Stomach (tissue), 9 donors: Measurements from ENCODE around the gene TTLL11. TPM values are rescaled to one million over a fixed set of nuclear protein-coding genes. Genes with fewer than 3 reads are reported as not detected.

Experiments
- DNase-seq, 2 donors: peaks; one replicate each; pipeline versions ENCODE4 v3.0.0 to v3.0.0-alpha.2; 2013 to 2019
- H3K27ac ChIP-seq, 5 donors: fragments of 200-600 bp in 4 of 5; sonication (generic) in 4 of 5; one replicate each; pipeline ENCODE4 v1.5.1; 2013 to 2019; ENCODE audit warnings: mild to moderate bottlenecking in 1 of 5, moderate library complexity in 1 of 5
- H3K27me3 ChIP-seq, 3 donors: fragments of 200-600 bp; sonication (generic); one replicate each; pipeline ENCODE4 v1.5.1; 2017 to 2019; ENCODE audit warnings: mixed run types in 1 of 3
- H3K36me3 ChIP-seq, 4 donors: fragments of 200-600 bp; sonication (generic); 1 replicate in 3 of 4; 2 replicates in 1 of 4; pipeline ENCODE4 v1.5.1; 2016 to 2019
- H3K4me1 ChIP-seq, 4 donors: fragments of 200-600 bp; sonication (generic); one replicate each; pipeline ENCODE4 v1.5.1; 2016 to 2019
- H3K4me3 ChIP-seq, 4 donors: fragments of 200-600 bp; sonication (generic) in 3 of 4; one replicate each; pipeline ENCODE4 v1.5.1; 2016 to 2019; ENCODE audit warnings: mild to moderate bottlenecking in 1 of 4
- H3K9me3 ChIP-seq, 4 donors: fragments of 200-600 bp; sonication (generic); one replicate each; pipeline ENCODE4 v1.5.1; 2016 to 2019
- CTCF ChIP-seq, 7 experiments: fragments of 450-650 bp in 4 of 7; fragments of 200-600 bp in 3 of 7; sonication (generic) in 3 of 7; IDR thresholded peaks; one replicate each; pipeline ENCODE4 v1.5.1; 2016 to 2019; ENCODE audit warnings: antibody characterized with exemption in 7 of 7, control low read depth in 2 of 7, mild to moderate bottlenecking in 1 of 7
- EP300 ChIP-seq: sonication (generic); formaldehyde crosslinking; IDR thresholded peaks from one replicate; pipeline ENCODE4 v1.6.1; 2017; ENCODE audit warnings: antibody characterized with exemption
- POLR2A ChIP-seq, 4 donors: fragments of 450-650 bp; IDR thresholded peaks; one replicate each; pipeline ENCODE4 v1.6.1; 2016; ENCODE audit warnings: antibody characterized with exemption in 4 of 4, control low read depth in 2 of 4, mild to moderate bottlenecking in 1 of 4, moderate library complexity in 1 of 4
- POLR2AphosphoS5 ChIP-seq, 3 donors: sonication (generic); formaldehyde crosslinking; IDR thresholded peaks; one replicate each; pipeline ENCODE4 v1.6.1; 2016; ENCODE audit warnings: antibody characterized with exemption in 3 of 3
- WGBS, 5 donors: extraction: QIAGEN DNeasy Blood & Tissue Kit in 3 of 5; methylation state at CpG; one replicate each; pipeline versions ENCODE4 v1.1.5 to v1.1.7; 2013 to 2018; 5-methylcytosine and 5-hydroxymethylcytosine counted together
- intact Hi-C: fragments of 100-400 bp; cut with DNase I; formaldehyde crosslinking; loops from one replicate; pipeline ENCODE4 v1.15.1; 2023; ENCODE audit warnings: low total_unique reads
- polyA plus RNA-seq, 3 donors: library from polyadenylated mRNA; stranded (reverse); fragments of 200-250 nt; gene quantifications; one replicate each; pipeline ENCODE4 v1.2.3, GENCODE V29; 2013
- total RNA-seq, 5 donors: library from RNA; depleted of rRNA; stranded (reverse); fragments of >200 nt; gene quantifications; one replicate each; pipeline versions ENCODE4 v1.1.0 to v1.2.3, GENCODE V29; 2014 to 2016
- donor health status: healthy with polysubstance abuse.
- donor health status: Bipolar disorder and iron deficiency.
- donor health status: healthy.

Gene TTLL11
- total and polyA plus RNA-seq, 8 donors, result 3.6 to 18.2 (median 9.4) TPM

GRCh38 chr9:121850366-121850765 lies 242.7 kb downstream of the TTLL11 start:
- Histone ChIP-seq H3K4me1 (no peaks in the 10 kb centered on the region), H3K27me3 (no peaks in the 10 kb centered on the region), H3K36me3 (peaks cover 0 to 6% (median 0%) of the 10 kb centered on the region in 4 donors), H3K9me3 (no peaks in the 10 kb centered on the region), H3K4me3 (no peak overlapping the region), H3K27ac (no peak overlapping the region)
- intact Hi-C loops, result no loop called here
- TF ChIP-seq POLR2A (IDR thresholded peaks at IDR 0.05) (no peak), POLR2AphosphoS5 (IDR thresholded peaks at IDR 0.05) (no peak), CTCF (IDR thresholded peaks at IDR 0.05) (no peak), EP300 (no peak)
- 79 to 92% (median 83%) methylated on average over 2 of the region's 2 CpGs for WGBS, 5 donors
- DNase-seq, result no peak

- no peak for TF ChIP-seq POLR2AphosphoS5 (IDR thresholded peaks at IDR 0.05)
- no peak for TF ChIP-seq EP300
- no peak for TF ChIP-seq POLR2A (IDR thresholded peaks at IDR 0.05)
- TF ChIP-seq CTCF (IDR thresholded peaks at IDR 0.05), result no peak
- 72 to 94% (median 76%) methylated on average over 4 of the region's 4 CpGs for WGBS, 5 donors
- peaks cover 0 to 6% (median 0%) of the 10 kb centered on the region in 4 donors for H3K36me3 ChIP-seq
Measured at GRCh38 chr9:121849554-121849953, 243.6 kb downstream of the TTLL11 start.

GRCh38 chr9:121844562-121844961 lies 248.5 kb downstream of the TTLL11 start:
- no peak for DNase-seq

More at GRCh38 chr9:121849554-121849953, 243.6 kb downstream of the TTLL11 start:
- no peak overlapping the region for H3K27ac ChIP-seq
- no peak overlapping the region for H3K4me3 ChIP-seq
- H3K4me1 ChIP-seq, result no peaks in the 10 kb centered on the region
- no peaks in the 10 kb centered on the region for H3K9me3 ChIP-seq
- DNase-seq, result no peak
- intact Hi-C loops, result no loop called here
- no peaks in the 10 kb centered on the region for H3K27me3 ChIP-seq

GRCh38 chr9:121844098-121844497 lies 249.0 kb downstream of the TTLL11 start:
- TF ChIP-seq EP300 (no peak), POLR2AphosphoS5 (IDR thresholded peaks at IDR 0.05) (no peak)
- intact Hi-C loops, result no loop called here
- H3K27me3 ChIP-seq, result no peaks in the 10 kb centered on the region
- peak overlapping the region in 3 of 5 donors; percentile 43 to 54 (median 49) for H3K27ac ChIP-seq
- peaks cover 0 to 9% (median 3%) of the 10 kb centered on the region in 4 donors for H3K4me1 ChIP-seq
- 19 to 43% (median 29%) methylated on average over 2 of the region's 2 CpGs for WGBS, 5 donors
- no peaks in the 10 kb centered on the region for H3K36me3 ChIP-seq
- H3K9me3 ChIP-seq, result no peaks in the 10 kb centered on the region
- H3K4me3 ChIP-seq, result no peak overlapping the region
- no peak for DNase-seq

More at GRCh38 chr9:121844562-121844961, 248.5 kb downstream of the TTLL11 start:
- Histone ChIP-seq H3K27me3 (no peaks in the 10 kb centered on the region), H3K36me3 (no peaks in the 10 kb centered on the region), H3K4me1 (peaks cover 0 to 9% (median 3%) of the 10 kb centered on the region in 4 donors), H3K9me3 (no peaks in the 10 kb centered on the region), H3K4me3 (no peak overlapping the region), H3K27ac (peak overlapping the region in 2 of 5 donors; percentile 43 to 54)
- WGBS, 5 donors, result 44 to 95% (median 52%) methylated on average over 2 of the region's 2 CpGs
- intact Hi-C loops, result no loop called here
- TF ChIP-seq CTCF (IDR thresholded peaks at IDR 0.05), result no peak
- no peak for TF ChIP-seq EP300
- no peak for TF ChIP-seq POLR2AphosphoS5 (IDR thresholded peaks at IDR 0.05)
- no peak for TF ChIP-seq POLR2A (IDR thresholded peaks at IDR 0.05)

- Histone ChIP-seq H3K36me3 (no peaks in the 10 kb centered on the region), H3K4me3 (no peak overlapping the region), H3K9me3 (no peaks in the 10 kb centered on the region), H3K27me3 (no peaks in the 10 kb centered on the region), H3K4me1 (peaks cover 0 to 16% (median 3%) of the 10 kb centered on the region in 4 donors), H3K27ac (no peak overlapping the region)
- DNase-seq, result no peak
- intact Hi-C loops, result no loop called here
- TF ChIP-seq POLR2A (IDR thresholded peaks at IDR 0.05), result no peak
- TF ChIP-seq EP300, result no peak
- no peak for TF ChIP-seq CTCF (IDR thresholded peaks at IDR 0.05)
- no peak for TF ChIP-seq POLR2AphosphoS5 (IDR thresholded peaks at IDR 0.05)
- WGBS, 5 donors, result 26 to 54% (median 40%) methylated on average over 2 of the region's 2 CpGs
Measured at GRCh38 chr9:121842612-121842978, 250.5 kb downstream of the TTLL11 start.
